KBM-7 (cell line): ENCODE measurements around the gene ATP2C2.

Source experiments
- DNase-seq: peaks from one replicate; pipeline ENCODE4 v3.0.0-alpha.2; 2015
- in situ Hi-C: fragments of 300-500 bp; cut with MboI; formaldehyde crosslinking; loops from 2 replicates; pipeline ENCODE4 v1.14.3; 2020; ENCODE audit warnings: low sequenced_read_pairs, low pct_unique_long_range_greater_than_20kb, mixed read lengths

Gene ATP2C2

GRCh38 chr16:84481051-84481735, 112.9 kb downstream of the ATP2C2 start:
- DNase-seq, result no peak
- in situ Hi-C loops, result loop anchor here (25.0 kb wide), 1 partner anchor 519 kb away; the partner anchor contains the start of genes NECAB2 and OSGIN1

DNA sequence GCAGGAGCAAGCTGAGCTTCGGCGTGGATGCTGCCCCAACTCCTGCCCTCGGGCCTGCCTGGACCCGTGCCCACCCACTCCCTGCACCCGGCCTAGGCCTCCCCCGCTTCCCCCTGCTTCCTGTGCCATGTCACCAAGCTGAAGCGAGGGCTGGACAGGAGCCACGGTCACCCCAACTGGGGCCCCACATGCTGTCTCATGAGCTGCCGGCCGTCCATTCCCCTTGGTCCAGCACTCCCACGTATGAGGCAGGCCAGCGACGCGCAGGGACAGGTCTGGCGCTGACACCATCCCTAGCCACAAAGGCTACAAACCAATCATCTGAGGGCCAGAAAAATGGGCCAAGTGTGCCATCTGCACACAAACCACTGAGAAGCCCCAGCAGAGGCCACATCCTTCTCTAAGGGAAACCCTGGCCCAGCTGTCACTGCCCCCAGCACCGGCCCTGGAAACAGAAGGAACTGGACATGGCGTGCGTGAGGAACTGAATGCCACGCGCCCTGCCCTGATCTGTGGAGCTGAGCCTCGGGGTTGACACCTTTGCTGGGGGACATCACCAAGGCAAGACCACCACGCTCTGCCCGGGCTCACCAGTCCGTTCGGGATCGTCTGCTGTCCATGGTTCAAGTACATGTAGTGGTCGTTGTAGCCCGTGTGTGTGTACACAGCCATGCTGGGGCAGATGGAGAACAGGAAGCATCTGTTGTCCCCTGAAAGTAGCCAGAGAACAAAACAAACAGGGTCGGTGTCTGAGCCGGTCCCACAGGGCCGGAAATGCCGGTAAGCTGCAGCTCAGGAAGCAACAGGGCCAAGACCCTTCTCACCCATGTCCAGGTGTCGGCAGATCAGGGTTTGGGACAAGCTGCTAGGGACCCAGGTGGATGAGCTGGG, 113.9 kb downstream of the ATP2C2 start:
- in situ Hi-C loops, result loop anchor here (25.0 kb wide), 1 partner anchor 520 kb away; the partner anchor contains the start of genes NECAB2 and OSGIN1
- DNase-seq, result no peak

- in situ Hi-C loops, result loop anchor here (25.0 kb wide), 1 partner anchor 521 kb away; the partner anchor contains the start of genes NECAB2 and OSGIN1
- DNase-seq, result no peak
Observed at GRCh38 chr16:84482951-84483881, 114.9 kb downstream of the ATP2C2 start.

GRCh38 chr16:84483882-84484565, 115.7 kb downstream of the ATP2C2 start:
- in situ Hi-C loops, result loop anchor here (25.0 kb wide), 1 partner anchor 522 kb away; the partner anchor contains the start of genes NECAB2 and OSGIN1
- DNase-seq, result no peak

DNA sequence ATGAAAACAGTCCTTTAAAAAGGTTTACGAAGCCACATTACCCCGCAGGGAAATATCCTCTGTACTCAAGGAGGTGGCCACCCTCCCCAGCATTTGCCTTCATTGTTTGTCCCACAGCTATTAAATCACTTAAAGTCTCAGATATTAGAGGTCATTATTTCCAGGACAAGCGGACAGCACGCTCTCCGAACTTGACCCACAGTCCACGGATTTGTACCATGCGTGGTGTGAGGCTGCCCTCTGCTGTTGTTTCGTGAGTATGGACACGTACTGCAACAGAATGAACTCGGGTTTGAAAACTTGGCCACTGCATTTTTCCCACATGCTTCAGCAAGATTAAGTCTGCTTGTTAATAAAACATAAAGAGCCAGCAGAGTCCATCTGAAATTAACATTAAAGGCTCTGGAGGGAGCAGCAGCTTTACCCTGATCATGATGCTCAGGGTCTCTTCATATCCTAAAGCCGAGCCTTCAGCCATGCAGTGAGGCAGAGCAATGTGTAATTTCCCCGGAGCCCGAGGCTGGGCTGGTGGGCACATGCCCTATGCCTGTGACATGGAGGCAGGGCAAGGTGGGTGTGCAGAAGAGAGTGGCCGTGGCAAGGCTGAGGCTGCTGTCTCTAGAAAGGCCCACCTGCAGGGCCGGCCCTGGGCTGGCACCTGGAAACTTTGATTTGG, 116.4 kb downstream of the ATP2C2 start:
- peak; percentile 45 for DNase-seq
- in situ Hi-C loops, result loop anchor here (25.0 kb wide), 1 partner anchor 522 kb away; the partner anchor contains the start of genes NECAB2 and OSGIN1

GRCh38 chr16:84485255-84486010, 117.1 kb downstream of the ATP2C2 start:
- in situ Hi-C loops, result loop anchor here (25.0 kb wide), 1 partner anchor 523 kb away; the partner anchor contains the start of genes NECAB2 and OSGIN1
- DNase-seq, result no peak

- DNase-seq, result no peak
- in situ Hi-C loops, result loop anchor here (25.0 kb wide), 1 partner anchor 524 kb away; the partner anchor contains the start of genes NECAB2 and OSGIN1
Observed at GRCh38 chr16:84486126-84486525, 117.8 kb downstream of the ATP2C2 start.

GRCh38 chr16:84486551-84487235, 118.4 kb downstream of the ATP2C2 start:
- in situ Hi-C loops, result loop anchor here (25.0 kb wide), 1 partner anchor 524 kb away; the partner anchor contains the start of genes NECAB2 and OSGIN1
- DNase-seq, result no peak

DNA sequence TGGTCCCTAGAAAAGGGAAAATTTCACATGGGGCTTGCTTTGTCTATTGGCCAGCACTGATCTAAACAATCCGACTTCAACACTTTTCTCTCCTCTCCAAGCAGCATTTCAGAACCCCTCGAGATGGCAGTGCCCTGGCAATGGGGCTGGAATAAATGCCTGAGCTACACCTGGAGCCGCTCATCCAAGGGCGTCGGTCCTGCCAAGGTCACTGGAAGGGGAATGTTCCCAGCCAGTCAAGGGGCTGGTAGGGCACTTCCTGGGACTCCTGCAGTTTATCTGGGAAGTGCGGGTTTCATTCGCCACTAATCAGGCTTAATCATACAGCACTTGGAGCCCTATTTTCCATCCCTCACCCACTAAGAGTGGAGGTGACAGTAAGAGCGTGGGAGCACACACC, 119.0 kb downstream of the ATP2C2 start:
- no peak for DNase-seq

DNA sequence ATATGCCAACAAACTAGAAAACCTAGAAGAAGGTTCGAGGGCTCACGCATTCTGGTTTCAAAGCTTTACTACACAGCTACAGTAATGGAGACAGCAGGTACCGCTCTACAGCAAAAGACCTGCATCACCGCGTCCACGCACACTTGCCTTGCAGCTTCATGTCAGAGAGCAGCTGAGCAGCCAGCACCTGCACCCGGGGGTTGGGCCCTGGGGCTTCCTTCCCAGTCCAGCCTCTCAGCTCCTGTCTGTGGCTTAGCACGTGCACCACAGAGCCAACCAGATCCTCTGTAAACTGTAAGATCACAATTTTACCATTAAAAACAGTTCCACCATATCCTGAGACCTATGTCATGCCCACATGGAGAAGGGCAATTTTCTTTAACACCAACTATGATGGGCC, 120.8 kb downstream of the ATP2C2 start:
- no peak for DNase-seq
- in situ Hi-C loops, result loop anchor here (25.0 kb wide), 1 partner anchor 527 kb away; the partner anchor contains the start of genes NECAB2 and OSGIN1

More for the DNA sequence above, 119.0 kb downstream of the ATP2C2 start:
- in situ Hi-C loops, result loop anchor here (25.0 kb wide), 1 partner anchor 525 kb away; the partner anchor contains the start of genes NECAB2 and OSGIN1

DNA sequence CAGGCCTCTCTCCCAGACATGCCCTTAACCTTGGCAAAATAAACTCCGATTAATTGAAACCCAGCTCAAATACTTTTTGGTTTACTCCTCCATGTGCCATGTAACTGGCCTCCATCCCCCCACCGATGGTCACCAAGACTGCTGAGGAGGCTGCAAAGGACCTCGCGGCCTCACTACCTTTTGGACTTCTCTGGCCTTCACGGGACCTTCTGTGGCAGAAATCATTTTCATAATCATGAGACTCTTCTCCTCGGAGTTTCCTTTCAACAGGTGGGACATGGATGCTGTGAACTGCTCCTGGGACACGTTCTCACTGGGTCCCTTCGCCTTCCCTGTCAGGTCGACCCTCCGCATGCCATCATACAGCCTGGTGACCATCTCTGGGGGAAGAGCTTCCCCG, 127.2 kb downstream of the ATP2C2 start:
- in situ Hi-C loops, result loop anchor here (25.0 kb wide), 1 partner anchor 533 kb away; the partner anchor contains the start of genes NECAB2 and OSGIN1
- DNase-seq, result no peak

GRCh38 chr16:84496991-84497390, 128.7 kb downstream of the ATP2C2 start:
- no peak for DNase-seq
- in situ Hi-C loops, result loop anchor here (25.0 kb wide), 1 partner anchor 535 kb away; the partner anchor contains the start of genes NECAB2 and OSGIN1

DNA sequence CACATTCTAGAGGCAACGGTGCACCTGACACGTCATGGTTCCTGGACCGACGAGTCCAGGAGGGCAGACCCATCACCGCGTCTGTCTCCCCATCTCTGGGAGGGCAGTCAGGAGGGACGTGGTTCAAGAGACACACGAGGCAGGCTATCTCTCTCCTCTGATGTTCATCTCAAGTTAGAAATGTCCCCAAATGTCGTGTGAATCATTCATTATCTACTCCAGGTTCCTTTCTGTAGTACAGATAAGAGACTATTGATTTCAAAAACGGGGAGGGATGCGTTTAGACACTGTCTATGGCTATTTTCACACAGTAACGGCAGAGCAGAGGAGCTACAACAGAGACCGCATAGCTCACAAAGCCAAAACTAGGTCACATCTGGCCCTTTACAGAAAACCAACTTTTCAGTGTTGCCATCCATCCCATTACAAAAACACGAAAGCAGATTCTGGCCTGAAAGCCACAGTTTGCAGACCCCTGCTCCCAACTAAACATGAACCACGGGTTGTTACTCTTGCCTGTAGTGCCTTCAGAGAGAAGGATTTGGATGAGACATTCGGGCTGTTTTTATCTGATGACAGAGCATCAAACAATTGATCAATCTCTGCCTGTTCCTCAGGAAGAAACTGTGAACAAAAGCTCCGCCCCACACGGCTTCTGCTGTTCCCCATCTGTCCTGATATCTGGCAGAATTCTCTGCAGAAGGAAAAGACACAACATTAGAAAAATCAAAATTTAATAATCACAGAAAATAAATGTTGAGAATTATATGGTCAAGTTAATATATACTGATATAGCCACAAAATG, 129.3 kb downstream of the ATP2C2 start:
- no peak for DNase-seq
- in situ Hi-C loops, result loop anchor here (25.0 kb wide), 1 partner anchor 535 kb away; the partner anchor contains the start of genes NECAB2 and OSGIN1

DNA sequence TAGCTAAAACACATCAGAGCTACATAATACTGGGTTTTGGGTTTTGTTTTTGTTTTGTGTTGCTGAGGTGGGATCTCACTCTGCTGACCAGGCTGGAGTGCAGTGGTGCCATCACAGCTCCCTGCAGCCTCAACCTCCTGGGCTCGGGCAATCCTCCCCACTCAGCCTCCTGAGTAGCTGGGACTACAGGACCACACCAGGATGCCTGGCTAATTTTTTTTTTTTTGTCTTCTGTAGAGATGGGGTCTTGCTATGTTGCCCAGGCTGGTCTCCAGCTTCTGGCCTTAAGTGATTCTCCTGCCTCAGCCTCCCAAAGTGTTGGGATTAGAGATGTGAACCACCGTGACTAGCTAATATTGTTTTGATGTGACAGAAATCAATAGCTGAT, 129.9 kb downstream of the ATP2C2 start:
- in situ Hi-C loops, result loop anchor here (25.0 kb wide), 1 partner anchor 536 kb away; the partner anchor contains the start of genes NECAB2 and OSGIN1
- no peak for DNase-seq
